ENCODE data around the gene BUD31. TPM values are rescaled to one million over a fixed set of nuclear protein-coding genes. Genes with fewer than 3 reads are reported as not detected.

The BUD31 gene
- total RNA-seq = 10 to 100 TPM; 55.9 to 87.3 (median 75.8) TPM

- WGBS, 2 donors = 0% methylated on average over 29 to 36 of the region's 72 CpGs
- H3K36me3 ChIP-seq = peaks cover 0 to 49% (median 10%) of the 10 kb centered on the region in 3 donors
- DNase-seq (ENCODE audit: low spot score in 2 of 2) = peak; percentile 84 to 94
- H3K9me3 ChIP-seq = no peaks in the 10 kb centered on the region
- TF ChIP-seq EP300 (IDR thresholded peaks at IDR 0.05) (peak; percentile 90 to 97), POLR2A (IDR thresholded peaks at IDR 0.05) (peak; percentile 50 to 81)
- TF ChIP-seq, protein P1, sequence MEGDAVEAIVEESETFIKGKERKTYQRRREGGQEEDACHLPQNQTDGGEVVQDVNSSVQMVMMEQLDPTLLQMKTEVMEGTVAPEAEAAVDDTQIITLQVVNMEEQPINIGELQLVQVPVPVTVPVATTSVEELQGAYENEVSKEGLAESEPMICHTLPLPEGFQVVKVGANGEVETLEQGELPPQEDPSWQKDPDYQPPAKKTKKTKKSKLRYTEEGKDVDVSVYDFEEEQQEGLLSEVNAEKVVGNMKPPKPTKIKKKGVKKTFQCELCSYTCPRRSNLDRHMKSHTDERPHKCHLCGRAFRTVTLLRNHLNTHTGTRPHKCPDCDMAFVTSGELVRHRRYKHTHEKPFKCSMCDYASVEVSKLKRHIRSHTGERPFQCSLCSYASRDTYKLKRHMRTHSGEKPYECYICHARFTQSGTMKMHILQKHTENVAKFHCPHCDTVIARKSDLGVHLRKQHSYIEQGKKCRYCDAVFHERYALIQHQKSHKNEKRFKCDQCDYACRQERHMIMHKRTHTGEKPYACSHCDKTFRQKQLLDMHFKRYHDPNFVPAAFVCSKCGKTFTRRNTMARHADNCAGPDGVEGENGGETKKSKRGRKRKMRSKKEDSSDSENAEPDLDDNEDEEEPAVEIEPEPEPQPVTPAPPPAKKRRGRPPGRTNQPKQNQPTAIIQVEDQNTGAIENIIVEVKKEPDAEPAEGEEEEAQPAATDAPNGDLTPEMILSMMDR (IDR thresholded peaks at IDR 0.05) = peak in 3 of 5 experiments; percentile 24 to 84 (median 77)
- peak within 1 kb of the TSS; percentile 95 to 98 (median 96) for H3K27ac ChIP-seq
- H3K4me3 ChIP-seq = peak within 1 kb of the TSS; percentile 74 to 100 (median 95)
- peaks cover 0 to 63% (median 39%) of the 10 kb centered on the region in 4 donors for H3K4me1 ChIP-seq
- H3K27me3 ChIP-seq = no peaks in the 10 kb centered on the region
Measured at GRCh38 chr7:99408379-99409191, at the start of gene BUD31, which contains the start of gene PDAP1. Gene BUD31, plus strand, starts transcription at chr7:99408969. Its CDS starts 2,124 bp downstream, at chr7:99411093. Gene PDAP1, minus strand, starts transcription at chr7:99408597. Its CDS starts 49 bp downstream, at chr7:99408548.

DNA sequence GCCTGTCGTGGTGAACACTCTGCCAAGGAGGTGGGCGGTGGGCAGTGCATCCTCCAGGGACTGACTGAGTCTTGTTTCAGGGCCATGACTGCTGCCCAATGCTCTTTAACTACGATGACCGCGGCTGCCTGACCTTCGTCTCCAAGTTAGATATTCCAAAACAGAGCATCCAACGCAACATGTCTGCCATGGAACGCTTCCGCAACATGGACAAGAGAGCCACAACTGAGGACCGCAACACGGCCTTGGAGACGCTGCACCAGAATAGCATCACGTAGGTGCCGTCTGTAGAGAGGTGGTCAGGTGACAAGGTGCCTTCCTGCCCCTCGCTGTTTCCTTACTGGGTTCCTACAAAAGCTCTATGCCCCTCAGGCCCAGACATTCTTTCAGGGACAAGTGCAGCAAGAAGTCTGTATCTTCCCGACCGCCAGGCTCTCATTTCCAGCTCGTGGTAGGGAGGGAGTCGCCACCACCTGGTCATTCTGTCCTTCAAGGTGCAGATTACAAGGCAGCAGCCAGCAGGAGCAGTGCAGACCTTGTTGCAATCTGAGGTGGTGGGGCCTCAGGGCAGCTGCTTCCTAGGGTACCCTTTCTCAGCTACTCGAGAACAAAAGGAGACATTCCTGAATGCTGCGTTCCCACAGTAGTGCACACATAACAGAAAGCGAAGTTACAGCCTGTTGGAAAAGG, 49.2 kb upstream of the BUD31 start:
- no peak for TF ChIP-seq POLR2A (IDR thresholded peaks at IDR 0.05)
- TF ChIP-seq, protein P1 (IDR thresholded peaks at IDR 0.05) = no peak
- TF ChIP-seq EP300 (IDR thresholded peaks at IDR 0.05) = no peak
- peaks cover 0 to 53% (median 6%) of the 10 kb centered on the region in 4 donors for H3K4me1 ChIP-seq
- H3K27me3 ChIP-seq = no peaks in the 10 kb centered on the region
- WGBS, 2 donors = 77% methylated on average over 22 of the region's 22 CpGs
- no peaks in the 10 kb centered on the region for H3K9me3 ChIP-seq
- peaks cover 0 to 96% (median 0%) of the 10 kb centered on the region in 3 donors for H3K36me3 ChIP-seq
- peak overlapping the region in 3 of 4 donors; percentile 61 to 96 (median 90) for H3K27ac ChIP-seq
- DNase-seq (ENCODE audit: low spot score in 2 of 2) = no peak
- no peak overlapping the region for H3K4me3 ChIP-seq

DNA sequence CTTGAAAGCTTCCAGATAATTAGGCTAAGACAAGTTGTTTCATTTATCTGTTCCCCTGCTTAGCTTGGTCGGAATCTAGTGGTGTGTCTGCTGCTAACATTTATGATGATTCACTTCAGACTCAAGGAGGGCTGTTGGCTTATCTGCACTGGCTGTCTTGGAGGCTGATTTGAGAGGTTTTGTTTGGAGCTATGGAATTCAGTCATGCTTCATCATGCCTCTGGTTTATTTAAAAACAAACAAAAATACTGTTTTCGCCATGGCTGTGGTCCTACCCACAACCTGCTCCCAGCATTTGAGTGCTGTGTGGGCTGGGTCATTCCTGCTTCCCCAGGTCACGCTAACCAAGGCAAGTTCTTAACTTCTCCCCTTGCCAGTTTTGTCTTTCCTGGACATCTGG, 46.0 kb upstream of the BUD31 start:
- H3K9me3 ChIP-seq = no peaks in the 10 kb centered on the region
- WGBS, 2 donors = 35 to 46% methylated on average over 3 of the region's 3 CpGs
- H3K27ac ChIP-seq = peak overlapping the region in 2 of 4 donors; percentile 60 to 75
- H3K4me1 ChIP-seq = peaks cover 0 to 47% (median 0%) of the 10 kb centered on the region in 4 donors
- TF ChIP-seq POLR2A (IDR thresholded peaks at IDR 0.05) (no peak), EP300 (IDR thresholded peaks at IDR 0.05) (no peak)
- TF ChIP-seq, protein P1 (IDR thresholded peaks at IDR 0.05) = no peak
- DNase-seq (ENCODE audit: low spot score in 2 of 2) = no peak
- peaks cover 0 to 98% (median 0%) of the 10 kb centered on the region in 3 donors for H3K36me3 ChIP-seq
- no peaks in the 10 kb centered on the region for H3K27me3 ChIP-seq
- H3K4me3 ChIP-seq = no peak overlapping the region

- Histone ChIP-seq H3K27ac (peak overlapping the region in 2 of 4 donors; percentile 60 to 75), H3K4me3 (no peak overlapping the region), H3K27me3 (no peaks in the 10 kb centered on the region), H3K4me1 (peaks cover 0 to 46% (median 0%) of the 10 kb centered on the region in 4 donors), H3K36me3 (peaks cover 0 to 94% (median 0%) of the 10 kb centered on the region in 3 donors), H3K9me3 (no peaks in the 10 kb centered on the region)
- 86 to 90% methylated on average over 5 of the region's 5 CpGs for WGBS, 2 donors
- TF ChIP-seq, protein P1 (IDR thresholded peaks at IDR 0.05) = no peak
- TF ChIP-seq POLR2A (IDR thresholded peaks at IDR 0.05) (no peak), EP300 (IDR thresholded peaks at IDR 0.05) (no peak)
- no peak for DNase-seq (ENCODE audit: low spot score in 2 of 2)
Measured at GRCh38 chr7:99363286-99363685, 45.5 kb upstream of the BUD31 start.
